Vagina (tissue), 2 donors: ENCODE measurements around the gene USH2A. TPM values are rescaled to one million over a fixed set of nuclear protein-coding genes. Genes with fewer than 3 reads are reported as not detected.

ENCODE experiments used
- DNase-seq, 2 donors: peaks; one replicate each; pipeline ENCODE4 v3.0.0-alpha.2; 2017; ENCODE audit errors: extremely low spot score in 2 of 2
- H3K27ac ChIP-seq: fragments of 200-600 bp; sonication (generic); one replicate; pipeline ENCODE4 v1.5.1; 2019
- H3K27me3 ChIP-seq: fragments of 200-600 bp; sonication (generic); one replicate; pipeline ENCODE4 v1.5.1; 2019
- H3K36me3 ChIP-seq, 2 donors: fragments of 200-600 bp; sonication (generic); one replicate each; pipeline ENCODE4 v1.5.1; 2017 to 2019
- H3K4me1 ChIP-seq: fragments of 200-600 bp; sonication (generic); one replicate; pipeline ENCODE4 v1.5.1; 2019
- H3K4me3 ChIP-seq, 2 donors: fragments of 200-600 bp; sonication (generic); 1 replicate in 1 of 2; 2 replicates in 1 of 2; pipeline ENCODE4 v1.5.1; 2016 to 2019
- H3K9me3 ChIP-seq: fragments of 200-600 bp; sonication (generic); one replicate; pipeline ENCODE4 v1.5.1; 2019
- POLR2A ChIP-seq, 2 donors: fragments of 450-650 bp; IDR thresholded peaks; one replicate each; pipeline ENCODE4 v1.6.1; 2017; ENCODE audit warnings: antibody characterized with exemption in 2 of 2, mild to moderate bottlenecking in 2 of 2, moderate library complexity in 2 of 2
- POLR2AphosphoS5 ChIP-seq, 2 donors: sonication (generic); formaldehyde crosslinking; IDR thresholded peaks; one replicate each; pipeline ENCODE4 v1.9.0; 2017; ENCODE audit warnings: antibody characterized with exemption in 2 of 2, mild to moderate bottlenecking in 2 of 2, low read depth in 1 of 2; ENCODE audit not compliant: insufficient read depth in 1 of 2
- intact Hi-C: fragments of 100-400 bp; cut with DNase I; formaldehyde crosslinking; loops from one replicate; pipeline ENCODE4 v1.15.1; 2023
- total RNA-seq: library from RNA; depleted of rRNA; stranded (reverse); fragments of >200 nt; gene quantifications from one replicate; pipeline ENCODE4 v1.2.3, GENCODE V29; 2016
- TF ChIP-seq, protein P1 (sequence below), 3 experiments: fragments of 450-650 bp in 2 of 3; fragments of 200-600 bp in 1 of 3; sonication (generic) in 1 of 3; IDR thresholded peaks; one replicate each; pipeline ENCODE4 v1.5.1; 2017 to 2019; ENCODE audit warnings: antibody characterized with exemption in 3 of 3, mild to moderate bottlenecking in 2 of 3, moderate library complexity in 2 of 3

The USH2A gene
- total RNA-seq, 1 donor from 2014 or later = under 0.01 TPM

DNA sequence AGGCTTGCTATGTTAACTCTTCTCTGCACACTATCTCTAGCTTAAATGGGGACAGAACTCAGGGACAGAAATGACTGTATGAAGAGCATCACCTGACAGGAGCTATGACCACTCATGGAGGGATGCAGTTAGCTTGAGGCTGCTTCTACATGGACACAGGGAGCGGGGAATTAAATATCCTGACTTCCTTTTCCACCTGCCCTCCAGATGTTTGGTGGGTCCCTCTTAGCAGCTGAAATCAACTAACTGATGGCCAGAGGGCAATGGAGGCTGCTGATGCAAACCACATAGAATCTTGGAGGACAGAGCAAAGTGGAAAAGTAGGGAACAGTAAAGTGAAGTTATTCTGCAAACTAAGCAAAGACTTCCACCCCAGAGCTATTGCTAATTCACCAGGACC, 214.1 kb downstream of the USH2A start:
- intact Hi-C loops = no loop called here
- TF ChIP-seq, protein P1, sequence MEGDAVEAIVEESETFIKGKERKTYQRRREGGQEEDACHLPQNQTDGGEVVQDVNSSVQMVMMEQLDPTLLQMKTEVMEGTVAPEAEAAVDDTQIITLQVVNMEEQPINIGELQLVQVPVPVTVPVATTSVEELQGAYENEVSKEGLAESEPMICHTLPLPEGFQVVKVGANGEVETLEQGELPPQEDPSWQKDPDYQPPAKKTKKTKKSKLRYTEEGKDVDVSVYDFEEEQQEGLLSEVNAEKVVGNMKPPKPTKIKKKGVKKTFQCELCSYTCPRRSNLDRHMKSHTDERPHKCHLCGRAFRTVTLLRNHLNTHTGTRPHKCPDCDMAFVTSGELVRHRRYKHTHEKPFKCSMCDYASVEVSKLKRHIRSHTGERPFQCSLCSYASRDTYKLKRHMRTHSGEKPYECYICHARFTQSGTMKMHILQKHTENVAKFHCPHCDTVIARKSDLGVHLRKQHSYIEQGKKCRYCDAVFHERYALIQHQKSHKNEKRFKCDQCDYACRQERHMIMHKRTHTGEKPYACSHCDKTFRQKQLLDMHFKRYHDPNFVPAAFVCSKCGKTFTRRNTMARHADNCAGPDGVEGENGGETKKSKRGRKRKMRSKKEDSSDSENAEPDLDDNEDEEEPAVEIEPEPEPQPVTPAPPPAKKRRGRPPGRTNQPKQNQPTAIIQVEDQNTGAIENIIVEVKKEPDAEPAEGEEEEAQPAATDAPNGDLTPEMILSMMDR (IDR thresholded peaks at IDR 0.05) = no peak
- TF ChIP-seq POLR2AphosphoS5 (IDR thresholded peaks at IDR 0.05; ENCODE audit: insufficient read depth in 1 of 2, low read depth in 1 of 2) (no peak), POLR2A (IDR thresholded peaks at IDR 0.05) (no peak)
- no peaks in the 10 kb centered on the region for H3K36me3 ChIP-seq

DNA sequence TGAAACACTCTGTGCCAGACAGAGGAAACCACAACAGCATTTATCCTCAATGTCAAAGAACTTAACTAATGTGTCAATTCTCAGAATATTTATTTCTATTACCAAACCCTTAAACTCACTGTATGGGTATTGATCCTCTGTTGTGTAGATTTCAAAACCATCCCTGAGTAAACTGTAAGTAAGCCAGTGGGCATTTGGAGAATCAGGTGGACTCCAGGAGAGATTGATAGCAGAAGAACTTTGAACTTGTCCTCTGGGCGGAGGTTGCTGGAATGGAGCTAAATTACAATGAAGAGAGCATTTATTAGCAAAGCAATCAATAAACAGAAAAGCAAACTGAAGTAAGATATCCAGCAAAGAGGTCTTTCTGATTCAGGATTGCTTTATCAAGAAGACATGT, 216.1 kb downstream of the USH2A start:
- intact Hi-C loops = no loop called here
- H3K36me3 ChIP-seq = no peaks in the 10 kb centered on the region
- H3K4me3 ChIP-seq = no peak overlapping the region
- DNase-seq = no peak
- no peak for TF ChIP-seq POLR2AphosphoS5 (IDR thresholded peaks at IDR 0.05; ENCODE audit: insufficient read depth in 1 of 2, low read depth in 1 of 2)
- no peak for TF ChIP-seq POLR2A (IDR thresholded peaks at IDR 0.05)
- TF ChIP-seq, protein P1 (IDR thresholded peaks at IDR 0.05) = no peak
- H3K27ac ChIP-seq = no peak overlapping the region
- H3K27me3 ChIP-seq = no peaks in the 10 kb centered on the region
- no peaks in the 10 kb centered on the region for H3K9me3 ChIP-seq
- no peaks in the 10 kb centered on the region for H3K4me1 ChIP-seq

More for the DNA sequence above, 214.1 kb downstream of the USH2A start:
- no peaks in the 10 kb centered on the region for H3K4me1 ChIP-seq
- H3K27ac ChIP-seq = no peak overlapping the region
- H3K9me3 ChIP-seq = no peaks in the 10 kb centered on the region
- H3K4me3 ChIP-seq = no peak overlapping the region
- H3K27me3 ChIP-seq = no peaks in the 10 kb centered on the region
- no peak for DNase-seq

DNA sequence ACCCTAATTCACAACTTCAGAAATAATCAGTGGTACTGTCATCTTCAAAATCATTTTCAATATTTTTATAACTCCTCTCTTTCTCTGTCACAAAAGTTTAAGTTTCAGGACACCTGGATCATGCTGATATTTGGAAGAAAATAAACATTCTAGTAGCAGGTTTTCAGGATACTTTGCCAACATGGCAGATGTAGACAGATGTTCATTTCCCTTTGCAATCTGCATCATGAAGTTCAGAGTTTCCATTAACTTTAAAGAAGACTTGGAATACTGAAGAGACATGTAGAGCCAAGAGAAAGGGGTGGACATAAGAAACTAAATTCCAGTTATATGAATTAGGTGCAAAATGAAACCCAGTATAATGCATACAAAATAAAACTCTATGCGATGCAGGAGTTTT, 218.1 kb downstream of the USH2A start:
- no peak overlapping the region for H3K4me3 ChIP-seq
- TF ChIP-seq, protein P1 (IDR thresholded peaks at IDR 0.05) = no peak
- TF ChIP-seq POLR2A (IDR thresholded peaks at IDR 0.05) (no peak), POLR2AphosphoS5 (IDR thresholded peaks at IDR 0.05; ENCODE audit: insufficient read depth in 1 of 2, low read depth in 1 of 2) (no peak)
- intact Hi-C loops = no loop called here

DNA sequence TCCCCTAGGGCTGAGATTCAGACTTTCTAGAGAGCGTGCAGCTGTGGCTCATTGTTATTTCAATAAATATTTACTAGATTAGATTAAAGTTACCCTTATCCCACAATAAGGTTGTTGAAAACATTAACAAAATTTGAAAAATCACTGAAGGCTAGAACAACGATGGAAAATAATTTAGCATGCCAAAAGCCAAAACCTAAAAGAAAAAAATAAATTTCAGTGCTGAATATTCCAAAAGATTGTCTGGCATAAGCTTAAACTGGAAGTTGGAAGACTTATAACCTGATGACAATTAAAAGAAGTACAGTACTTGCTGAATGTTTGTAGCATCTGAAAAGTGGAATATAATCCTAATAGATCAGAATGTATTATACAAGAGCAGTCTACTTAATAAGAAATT, 221.3 kb downstream of the USH2A start:
- TF ChIP-seq POLR2A (IDR thresholded peaks at IDR 0.05) (no peak), POLR2AphosphoS5 (IDR thresholded peaks at IDR 0.05; ENCODE audit: insufficient read depth in 1 of 2, low read depth in 1 of 2) (no peak)
- TF ChIP-seq, protein P1 (IDR thresholded peaks at IDR 0.05) = no peak
- intact Hi-C loops = no loop called here
- Histone ChIP-seq H3K27ac (no peak overlapping the region), H3K4me1 (no peaks in the 10 kb centered on the region), H3K36me3 (no peaks in the 10 kb centered on the region), H3K9me3 (no peaks in the 10 kb centered on the region), H3K4me3 (no peak overlapping the region), H3K27me3 (no peaks in the 10 kb centered on the region)
- DNase-seq = no peak

More for the DNA sequence above, 218.1 kb downstream of the USH2A start:
- Histone ChIP-seq H3K27ac (no peak overlapping the region), H3K27me3 (no peaks in the 10 kb centered on the region), H3K9me3 (no peaks in the 10 kb centered on the region), H3K36me3 (no peaks in the 10 kb centered on the region), H3K4me1 (no peaks in the 10 kb centered on the region)
- DNase-seq = no peak

DNA sequence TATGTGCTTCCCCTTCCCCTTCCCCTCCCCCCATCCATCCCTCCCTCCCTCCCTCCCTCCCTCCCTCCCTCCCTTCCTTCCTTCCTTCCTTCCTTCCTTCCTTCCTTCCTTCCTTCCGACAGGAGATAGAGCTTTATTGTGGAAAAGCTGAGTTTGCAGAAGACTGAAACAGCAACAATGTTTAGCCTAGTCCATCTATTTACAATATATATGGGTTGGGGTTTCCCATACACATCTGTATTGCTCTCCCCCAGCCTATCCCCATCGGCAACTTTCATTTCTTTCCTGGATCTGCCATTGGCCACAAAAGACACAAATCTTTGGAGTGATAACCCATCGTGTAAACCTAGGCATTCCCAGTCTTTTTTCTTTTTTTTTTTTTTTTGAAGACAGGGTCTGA, 222.3 kb downstream of the USH2A start:
- Histone ChIP-seq H3K4me3 (no peak overlapping the region), H3K4me1 (no peaks in the 10 kb centered on the region)
- no peak for DNase-seq

More for the DNA sequence above, 222.3 kb downstream of the USH2A start:
- Histone ChIP-seq H3K36me3 (no peaks in the 10 kb centered on the region), H3K27me3 (no peaks in the 10 kb centered on the region), H3K9me3 (no peaks in the 10 kb centered on the region), H3K27ac (no peak overlapping the region)
- TF ChIP-seq, protein P1 (IDR thresholded peaks at IDR 0.05) = no peak
- TF ChIP-seq POLR2A (IDR thresholded peaks at IDR 0.05) (no peak), POLR2AphosphoS5 (IDR thresholded peaks at IDR 0.05; ENCODE audit: insufficient read depth in 1 of 2, low read depth in 1 of 2) (no peak)
- intact Hi-C loops = no loop called here
